GM21515 (cell line): ENCODE measurements around the gene CCDC13.
"Not testable (repeated sequence)": the region's sequence is repeated elsewhere in the genome, so short reads cannot be mapped to it uniquely, and the experiment has no call there.

Experiments used
- ATAC-seq: cut with Tn5 transposase; IDR thresholded peaks from one replicate; pipeline ENCODE4 v1.9.1; 2021; ENCODE audit not compliant: unreplicated experiment

CCDC13 gene

GRCh38 chr3:42772670-42773408 is at the start of gene CCDC13:
TSS of gene CCDC13 (minus strand) at chr3:42773253. CDS start at chr3:42758345, 14,908 bp downstream.
- ATAC-seq, result peak; percentile 99

- ATAC-seq, result no peak
These were observed 49.8 kb upstream of the CCDC13 start for GRCh38 chr3:42822828-42823227.

GRCh38 chr3:42820746-42821051 is 47.6 kb upstream of the CCDC13 start:
- no peak for ATAC-seq

GRCh38 chr3:42819351-42819965 is 46.4 kb upstream of the CCDC13 start:
- ATAC-seq, result no peak

GRCh38 chr3:42815826-42816225 is 42.8 kb upstream of the CCDC13 start:
- no peak for ATAC-seq

- ATAC-seq, result no peak
These were observed 42.0 kb upstream of the CCDC13 start for GRCh38 chr3:42814914-42815507.

GRCh38 chr3:42814246-42814645 is 41.2 kb upstream of the CCDC13 start:
- ATAC-seq, result no peak

GRCh38 chr3:42811118-42811883 is 38.2 kb upstream of the CCDC13 start:
- not testable (repeated sequence) for ATAC-seq

- not testable (repeated sequence) for ATAC-seq
These were observed 37.7 kb upstream of the CCDC13 start for GRCh38 chr3:42810706-42811105.

- no peak for ATAC-seq
These were observed 36.1 kb upstream of the CCDC13 start, which contains the start of gene ACKR2 for GRCh38 chr3:42809202-42809601. TSS of gene ACKR2 (plus strand) at chr3:42809445. CDS start at chr3:42864503, 55,058 bp downstream.

GRCh38 chr3:42807929-42808328 is 34.9 kb upstream of the CCDC13 start:
- ATAC-seq, result no peak

- ATAC-seq, result no peak
These were observed 32.2 kb upstream of the CCDC13 start for GRCh38 chr3:42805141-42805821.

GRCh38 chr3:42804831-42805132 is 31.7 kb upstream of the CCDC13 start:
- ATAC-seq, result peak; percentile 21

GRCh38 chr3:42804106-42804830 is 31.2 kb upstream of the CCDC13 start, which contains the start of gene HIGD1A:
TSS of gene HIGD1A (minus strand) at chr3:42804490. CDS start at chr3:42794253, 10,237 bp downstream.
- ATAC-seq, result peak; percentile 98

GRCh38 chr3:42803414-42804105 is 30.5 kb upstream of the CCDC13 start:
- ATAC-seq, result peak; percentile 31

- ATAC-seq, result no peak
These were observed 29.9 kb upstream of the CCDC13 start for GRCh38 chr3:42802876-42803413.

GRCh38 chr3:42801784-42802183 is 28.7 kb upstream of the CCDC13 start:
- no peak for ATAC-seq

GRCh38 chr3:42801048-42801620 is 28.1 kb upstream of the CCDC13 start:
- no peak for ATAC-seq

- no peak for ATAC-seq
These were observed 27.2 kb upstream of the CCDC13 start for GRCh38 chr3:42800251-42800650.
